Immature natural killer cell (primary cell): ENCODE data around the gene HIC1. TPM values are rescaled to one million over a fixed set of nuclear protein-coding genes. Genes with fewer than 3 reads are reported as not detected.

ENCODE experiments used
- DNase-seq, 3 donors: peaks; one replicate each; pipeline ENCODE4 v3.0.0; 2022; ENCODE audit warnings: mixed read lengths in 1 of 3
- H3K27ac Mint-ChIP-seq, 6 donors: one replicate each; pipeline ENCODE4 v1.8.0; 2020; ENCODE audit warnings: mixed read lengths in 6 of 6, mild to moderate bottlenecking in 5 of 6, inconsistent platforms in 4 of 6, moderate library complexity in 3 of 6
- H3K27me3 Mint-ChIP-seq, 3 donors: one replicate each; pipeline ENCODE4 v1.8.0; 2020 to 2021; ENCODE audit warnings: low read depth in 3 of 3, mild to moderate bottlenecking in 3 of 3, mixed read lengths in 3 of 3, moderate library complexity in 3 of 3, inconsistent platforms in 1 of 3
- H3K36me3 Mint-ChIP-seq, 3 donors: one replicate each; pipeline ENCODE4 v1.8.0; 2020; ENCODE audit warnings: mixed read lengths in 3 of 3, inconsistent platforms in 2 of 3, mild to moderate bottlenecking in 2 of 3
- H3K4me1 Mint-ChIP-seq, 2 donors: one replicate each; pipeline ENCODE4 v1.8.0; 2020; ENCODE audit warnings: inconsistent platforms in 2 of 2, mild to moderate bottlenecking in 2 of 2, mixed read lengths in 2 of 2, moderate library complexity in 1 of 2
- H3K4me3 Mint-ChIP-seq, 5 donors: one replicate each; pipeline ENCODE4 v1.8.0; 2020; ENCODE audit warnings: mild to moderate bottlenecking in 5 of 5, mixed read lengths in 5 of 5, inconsistent platforms in 3 of 5, moderate library complexity in 3 of 5
- H3K9me3 Mint-ChIP-seq, 6 donors: one replicate each; pipeline ENCODE4 v1.8.0; 2020; ENCODE audit warnings: mild to moderate bottlenecking in 6 of 6, mixed read lengths in 6 of 6, inconsistent platforms in 4 of 6, moderate library complexity in 3 of 6
- polyA plus RNA-seq, 3 donors: library from polyadenylated mRNA; unstranded; fragments of 300-500 nt; fragmentation: Illumina TruSeq; gene quantifications; one replicate each; pipeline ENCODE4 v1.2.3, GENCODE V29; 2021

The HIC1 gene
- polyA plus RNA-seq, 3 donors from 2014 or later, result 0.90 to 5.9 (median 1.2) TPM

DNA sequence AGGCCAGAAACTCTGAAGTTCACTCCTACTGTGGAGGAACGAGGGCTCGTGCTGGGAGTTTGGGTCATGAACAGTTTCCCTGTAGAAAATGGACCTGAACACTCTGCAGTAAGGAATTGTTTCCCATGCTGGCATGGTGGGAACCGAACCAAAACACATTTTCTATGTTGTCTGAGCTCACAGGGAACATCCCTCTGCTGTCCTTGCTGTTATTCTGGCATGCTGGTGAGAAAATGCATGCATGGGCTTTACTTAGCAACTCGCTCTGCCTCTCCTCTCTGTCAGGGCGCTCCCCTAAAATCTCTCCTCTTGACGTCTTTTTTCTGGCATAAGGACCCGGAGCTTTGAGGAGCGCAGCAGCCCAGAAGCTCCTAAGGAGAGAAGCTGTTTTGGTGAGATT is 35.2 kb upstream of the HIC1 start:
- H3K9me3 Mint-ChIP-seq, result no peaks in the 10 kb centered on the region
- H3K4me3 Mint-ChIP-seq, result no peak overlapping the region
- peaks cover 11% of the 10 kb centered on the region in 2 donors for H3K4me1 Mint-ChIP-seq
- DNase-seq, result no peak
- H3K27me3 Mint-ChIP-seq, result peaks cover 4 to 14% (median 7%) of the 10 kb centered on the region in 3 donors
- no peak overlapping the region for H3K27ac Mint-ChIP-seq
- H3K36me3 Mint-ChIP-seq, result no peaks in the 10 kb centered on the region

DNA sequence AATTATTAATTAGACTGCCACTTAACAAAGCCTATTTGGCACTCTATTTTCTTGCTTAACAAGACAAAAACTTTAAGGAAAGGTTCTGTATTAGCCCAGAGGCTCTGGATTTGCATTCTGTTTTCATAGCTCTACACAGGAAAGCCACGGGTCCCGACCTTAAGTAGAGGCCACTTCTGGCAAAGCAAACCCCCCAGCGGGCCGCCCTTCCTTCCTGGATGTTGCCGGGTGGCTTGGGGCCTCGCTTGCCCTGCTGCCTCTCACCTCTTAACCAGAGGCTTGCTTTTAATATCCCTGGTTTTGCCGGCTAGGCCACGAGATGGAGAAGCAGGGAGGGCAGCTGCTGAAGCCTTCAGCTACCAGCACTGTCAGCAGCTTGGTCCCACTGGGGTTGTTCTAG is 34.2 kb upstream of the HIC1 start:
- H3K9me3 Mint-ChIP-seq, result no peaks in the 10 kb centered on the region
- peaks cover 4 to 14% (median 10%) of the 10 kb centered on the region in 3 donors for H3K27me3 Mint-ChIP-seq
- H3K4me1 Mint-ChIP-seq, result peaks cover 11 to 13% of the 10 kb centered on the region in 2 donors
- H3K36me3 Mint-ChIP-seq, result no peaks in the 10 kb centered on the region
- H3K4me3 Mint-ChIP-seq, result no peak overlapping the region
- H3K27ac Mint-ChIP-seq, result no peak overlapping the region
- no peak for DNase-seq

GRCh38 chr17:2022647-2023240 is 32.2 kb upstream of the HIC1 start:
- peaks cover 11 to 20% (median 13%) of the 10 kb centered on the region in 3 donors for H3K27me3 Mint-ChIP-seq

GRCh38 chr17:2023256-2023655 is 31.6 kb upstream of the HIC1 start:
- Mint-ChIP-seq H3K36me3 (no peaks in the 10 kb centered on the region), H3K4me3 (peak overlapping the region in 4 of 5 donors; percentile 13 to 65 (median 47)), H3K27me3 (peaks cover 11 to 22% (median 13%) of the 10 kb centered on the region in 3 donors), H3K9me3 (no peaks in the 10 kb centered on the region), H3K27ac (no peak overlapping the region), H3K4me1 (peaks cover 16 to 19% of the 10 kb centered on the region in 2 donors)
- DNase-seq, result no peak

More at GRCh38 chr17:2022647-2023240, 32.2 kb upstream of the HIC1 start:
- Mint-ChIP-seq H3K36me3 (no peaks in the 10 kb centered on the region), H3K4me1 (peaks cover 16 to 19% of the 10 kb centered on the region in 2 donors), H3K4me3 (peak overlapping the region in 4 of 5 donors; percentile 24 to 65 (median 50)), H3K27ac (no peak overlapping the region), H3K9me3 (no peaks in the 10 kb centered on the region)
- DNase-seq, result no peak

GRCh38 chr17:2023692-2024571 is 31.0 kb upstream of the HIC1 start:
- H3K36me3 Mint-ChIP-seq, result no peaks in the 10 kb centered on the region

DNA sequence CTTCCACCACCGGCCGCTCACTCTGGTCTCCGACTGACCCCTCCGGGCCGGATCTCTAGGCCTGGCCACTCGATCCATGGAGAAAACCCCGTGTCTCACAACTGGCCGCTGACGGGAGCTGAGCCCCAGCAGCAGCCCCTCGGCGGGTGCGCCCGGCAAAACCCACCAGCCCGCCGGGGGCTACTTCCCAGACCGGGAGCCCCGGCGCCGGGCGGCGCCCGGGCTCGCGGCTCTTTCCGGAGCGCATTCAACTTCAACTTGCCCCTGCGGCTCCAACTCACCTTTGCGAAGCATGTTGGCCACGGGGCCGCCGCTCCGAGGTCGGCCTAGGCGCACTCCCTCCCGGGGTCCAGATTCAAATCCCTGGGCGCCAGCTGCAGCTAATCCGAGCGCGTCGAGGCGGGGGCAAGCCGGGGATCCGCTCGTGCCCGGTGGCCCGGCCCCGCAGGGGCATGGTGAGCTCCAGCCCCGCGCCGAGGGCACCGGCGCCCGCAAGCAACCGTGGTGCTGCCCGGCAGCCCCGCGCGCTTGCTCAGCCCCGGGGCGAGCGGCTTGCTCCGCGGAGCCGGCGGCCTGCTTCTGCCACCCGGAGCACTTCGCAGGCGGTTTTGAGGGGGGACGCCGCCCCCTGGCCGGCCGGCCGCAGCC is 30.2 kb upstream of the HIC1 start:
- Mint-ChIP-seq H3K36me3 (no peaks in the 10 kb centered on the region), H3K9me3 (no peaks in the 10 kb centered on the region), H3K27ac (no peak overlapping the region), H3K4me3 (peak overlapping the region in 3 of 5 donors; percentile 29 to 84 (median 60)), H3K27me3 (peaks cover 13 to 17% (median 15%) of the 10 kb centered on the region in 3 donors), H3K4me1 (peaks cover 16 to 21% of the 10 kb centered on the region in 2 donors)
- no peak for DNase-seq

More at GRCh38 chr17:2023692-2024571, 31.0 kb upstream of the HIC1 start:
- peak overlapping the region; percentile 72 to 84 (median 76) for H3K4me3 Mint-ChIP-seq
- H3K27me3 Mint-ChIP-seq, result peaks cover 13 to 17% (median 15%) of the 10 kb centered on the region in 3 donors
- peaks cover 16 to 19% of the 10 kb centered on the region in 2 donors for H3K4me1 Mint-ChIP-seq
- H3K27ac Mint-ChIP-seq, result no peak overlapping the region
- no peaks in the 10 kb centered on the region for H3K9me3 Mint-ChIP-seq
- peak; percentile 21 to 31 (median 22) for DNase-seq

- H3K4me1 Mint-ChIP-seq, result peaks cover 18 to 23% of the 10 kb centered on the region in 2 donors
- peaks cover 9 to 17% (median 15%) of the 10 kb centered on the region in 3 donors for H3K27me3 Mint-ChIP-seq
- no peaks in the 10 kb centered on the region for H3K36me3 Mint-ChIP-seq
- no peak within 1 kb of the TSS for H3K27ac Mint-ChIP-seq
- H3K9me3 Mint-ChIP-seq, result no peaks in the 10 kb centered on the region
- DNase-seq, result peak; percentile 34 to 47 (median 44)
- H3K4me3 Mint-ChIP-seq, result peak within 1 kb of the TSS; percentile 73 to 84 (median 79)
These were observed 29.7 kb upstream of the HIC1 start, which contains the start of gene RTN4RL1 for GRCh38 chr17:2025220-2025621. Gene RTN4RL1, minus strand, starts transcription at chr17:2025334. Its CDS starts 469 bp downstream, at chr17:2024865.

- Mint-ChIP-seq H3K27me3 (peaks cover 9 to 17% (median 15%) of the 10 kb centered on the region in 3 donors), H3K27ac (no peak overlapping the region)
- no peak for DNase-seq
These were observed 29.1 kb upstream of the HIC1 start for GRCh38 chr17:2025622-2026309.

GRCh38 chr17:2027528-2028233 is 27.2 kb upstream of the HIC1 start:
- Mint-ChIP-seq H3K4me1 (peaks cover 25 to 33% of the 10 kb centered on the region in 2 donors), H3K27ac (no peak overlapping the region), H3K36me3 (no peaks in the 10 kb centered on the region), H3K4me3 (peak overlapping the region in 3 of 5 donors; percentile 4 to 41 (median 21)), H3K9me3 (peaks cover 0 to 1% (median 0%) of the 10 kb centered on the region in 6 donors), H3K27me3 (peaks cover 9 to 15% (median 15%) of the 10 kb centered on the region in 3 donors)
- DNase-seq, result no peak

More at GRCh38 chr17:2025622-2026309, 29.1 kb upstream of the HIC1 start:
- Mint-ChIP-seq H3K9me3 (no peaks in the 10 kb centered on the region), H3K4me3 (peak overlapping the region; percentile 73 to 81 (median 78)), H3K4me1 (peaks cover 24 to 28% of the 10 kb centered on the region in 2 donors), H3K36me3 (no peaks in the 10 kb centered on the region)

DNA sequence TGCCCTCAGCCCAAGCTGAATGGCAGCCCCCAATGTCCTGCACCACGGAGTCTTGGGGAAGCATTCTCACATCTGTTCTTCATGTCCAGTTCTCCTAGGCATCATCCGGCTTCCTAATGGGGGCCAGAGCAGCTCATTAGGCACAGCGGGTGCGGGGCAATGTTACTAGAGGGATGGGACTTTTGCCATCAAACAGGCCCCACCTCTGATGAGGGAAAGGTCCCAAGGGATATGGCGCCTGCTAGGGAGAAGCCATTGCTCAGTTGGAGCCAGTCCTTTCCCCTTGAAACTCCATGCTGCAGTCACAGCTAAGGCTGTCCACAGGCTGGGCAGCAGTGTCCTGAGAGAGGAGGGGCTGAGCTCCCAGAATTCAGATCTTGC is 26.7 kb upstream of the HIC1 start:
- Mint-ChIP-seq H3K27me3 (peaks cover 9 to 15% (median 10%) of the 10 kb centered on the region in 3 donors), H3K36me3 (no peaks in the 10 kb centered on the region), H3K4me3 (peak overlapping the region in 3 of 5 donors; percentile 41 to 53 (median 45))

DNA sequence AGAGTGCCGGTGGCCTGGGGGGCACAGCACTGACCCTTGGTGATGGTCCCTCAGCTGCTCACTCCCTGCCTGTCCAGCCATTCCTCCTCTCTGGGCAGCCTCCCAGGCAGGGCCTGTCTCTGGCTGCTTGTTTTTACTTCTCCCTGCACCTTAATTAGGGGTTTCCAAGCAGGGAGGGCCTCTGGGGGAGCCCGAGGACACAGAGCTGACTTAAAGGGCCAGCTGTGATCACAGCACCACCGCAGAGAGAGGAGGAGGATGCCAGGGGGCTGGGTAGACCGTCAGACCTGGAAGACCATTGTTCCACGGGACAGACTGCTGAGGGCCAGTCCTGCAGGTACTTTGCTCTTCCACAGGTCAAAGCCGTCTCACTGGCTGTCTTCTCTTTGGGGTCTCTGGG is 26.2 kb upstream of the HIC1 start:
- DNase-seq, result no peak
- Mint-ChIP-seq H3K9me3 (peaks cover 0 to 1% (median 0%) of the 10 kb centered on the region in 6 donors), H3K36me3 (no peaks in the 10 kb centered on the region), H3K27me3 (peaks cover 8 to 15% (median 9%) of the 10 kb centered on the region in 3 donors), H3K4me1 (peaks cover 17 to 30% of the 10 kb centered on the region in 2 donors), H3K4me3 (peak overlapping the region in 3 of 5 donors; percentile 5 to 53 (median 36)), H3K27ac (no peak overlapping the region)

More for the DNA sequence above, 26.7 kb upstream of the HIC1 start:
- DNase-seq, result no peak
- Mint-ChIP-seq H3K4me1 (peaks cover 19 to 32% of the 10 kb centered on the region in 2 donors), H3K27ac (no peak overlapping the region), H3K9me3 (peaks cover 0 to 1% (median 0%) of the 10 kb centered on the region in 6 donors)
